ENCODE data around the gene C13orf46. TPM values are rescaled to one million over a fixed set of nuclear protein-coding genes. Genes with fewer than 3 reads are reported as not detected.

The C13orf46 gene
- total and polyA plus RNA-seq, 2 donors (not counting 1 experiment from before 2014, with no cell fraction given) = 0.50 to 0.56 TPM

GRCh38 chr13:113959198-113959597 lies 14.7 kb downstream of the C13orf46 start:
- H3K9me3 ChIP-seq (ENCODE audit: control insufficient read depth, insufficient read depth, low read depth, low read length) = no peaks in the 10 kb centered on the region
- DNase-seq (ENCODE audit: low read depth in 2 of 2) = no peak
- H3K4me1 ChIP-seq (ENCODE audit: control insufficient read depth, extremely low read depth, insufficient read depth, low read length) = no peaks in the 10 kb centered on the region
- no peak overlapping the region for H2AFZ ChIP-seq (ENCODE audit: low read length)
- TF ChIP-seq EZH2 (IDR thresholded peaks at IDR 0.05; ENCODE audit: low read length, missing control alignments) (no peak), CTCF (conservative IDR thresholded peaks at IDR 0.05 in 1 of 2, IDR thresholded peaks at IDR 0.05 in 1 of 2; ENCODE audit: low read depth in 1 of 2, low read length in 2 of 2) (no peak)
- H3K9ac ChIP-seq (ENCODE audit: insufficient read depth, low read length) = no peak overlapping the region
- no peak overlapping the region for H3K27ac ChIP-seq (ENCODE audit: insufficient read depth, low read length)
- no peaks in the 10 kb centered on the region for H3K79me2 ChIP-seq (ENCODE audit: control insufficient read depth, insufficient read depth, low read length)
- H3K27me3 ChIP-seq (ENCODE audit: control insufficient read depth, insufficient read depth, low read length) = no peaks in the 10 kb centered on the region
- no peaks in the 10 kb centered on the region for H4K20me1 ChIP-seq (ENCODE audit: control insufficient read depth, extremely low read depth, insufficient read depth, low read length)
- peaks cover 8% of the 10 kb centered on the region for H3K36me3 ChIP-seq (ENCODE audit: control insufficient read depth, insufficient read depth, low read length)
- no peak overlapping the region for H3K4me3 ChIP-seq (replicated peaks in 1 of 4; ENCODE audit: control extremely low read depth in 1 of 4, insufficient read depth in 1 of 4, low read depth in 3 of 4, low read length in 4 of 4)
- no peak overlapping the region for H3K4me2 ChIP-seq (ENCODE audit: extremely low read depth, insufficient read depth, low read length)

- Histone ChIP-seq H3K9ac (ENCODE audit: insufficient read depth, low read length) (no peak overlapping the region), H3K27ac (ENCODE audit: insufficient read depth, low read length) (no peak overlapping the region), H4K20me1 (ENCODE audit: control insufficient read depth, extremely low read depth, insufficient read depth, low read length) (no peaks in the 10 kb centered on the region), H3K36me3 (ENCODE audit: control insufficient read depth, insufficient read depth, low read length) (peaks cover 8% of the 10 kb centered on the region), H3K27me3 (ENCODE audit: control insufficient read depth, insufficient read depth, low read length) (no peaks in the 10 kb centered on the region), H3K4me3 (replicated peaks in 1 of 4; ENCODE audit: control extremely low read depth in 1 of 4, insufficient read depth in 1 of 4, low read depth in 3 of 4, low read length in 4 of 4) (no peak overlapping the region), H3K4me1 (ENCODE audit: control insufficient read depth, extremely low read depth, insufficient read depth, low read length) (no peaks in the 10 kb centered on the region), H3K9me3 (ENCODE audit: control insufficient read depth, insufficient read depth, low read depth, low read length) (no peaks in the 10 kb centered on the region), H3K4me2 (ENCODE audit: extremely low read depth, insufficient read depth, low read length) (no peak overlapping the region), H3K79me2 (ENCODE audit: control insufficient read depth, insufficient read depth, low read length) (no peaks in the 10 kb centered on the region), H2AFZ (ENCODE audit: low read length) (no peak overlapping the region)
- TF ChIP-seq EZH2 (IDR thresholded peaks at IDR 0.05; ENCODE audit: low read length, missing control alignments) (no peak), CTCF (conservative IDR thresholded peaks at IDR 0.05 in 1 of 2, IDR thresholded peaks at IDR 0.05 in 1 of 2; ENCODE audit: low read depth in 1 of 2, low read length in 2 of 2) (no peak)
- no peak for DNase-seq (ENCODE audit: low read depth in 2 of 2)
Measured at GRCh38 chr13:113958373-113958772, 15.5 kb downstream of the C13orf46 start.

GRCh38 chr13:113956571-113956970 lies 17.3 kb downstream of the C13orf46 start:
- TF ChIP-seq EZH2 (IDR thresholded peaks at IDR 0.05; ENCODE audit: low read length, missing control alignments) (no peak), CTCF (conservative IDR thresholded peaks at IDR 0.05 in 1 of 2, IDR thresholded peaks at IDR 0.05 in 1 of 2; ENCODE audit: low read depth in 1 of 2, low read length in 2 of 2) (no peak)
- Histone ChIP-seq H3K27ac (ENCODE audit: insufficient read depth, low read length) (no peak overlapping the region), H3K36me3 (ENCODE audit: control insufficient read depth, insufficient read depth, low read length) (peaks cover 10% of the 10 kb centered on the region)

More at GRCh38 chr13:113956571-113956970, 17.3 kb downstream of the C13orf46 start:
- no peaks in the 10 kb centered on the region for H3K4me1 ChIP-seq (ENCODE audit: control insufficient read depth, extremely low read depth, insufficient read depth, low read length)
- H3K4me3 ChIP-seq (replicated peaks in 1 of 4; ENCODE audit: control extremely low read depth in 1 of 4, insufficient read depth in 1 of 4, low read depth in 3 of 4, low read length in 4 of 4) = no peak overlapping the region
- H3K79me2 ChIP-seq (ENCODE audit: control insufficient read depth, insufficient read depth, low read length) = no peaks in the 10 kb centered on the region
- no peaks in the 10 kb centered on the region for H3K27me3 ChIP-seq (ENCODE audit: control insufficient read depth, insufficient read depth, low read length)
- no peak overlapping the region for H2AFZ ChIP-seq (ENCODE audit: low read length)
- no peak overlapping the region for H3K9ac ChIP-seq (ENCODE audit: insufficient read depth, low read length)
- H4K20me1 ChIP-seq (ENCODE audit: control insufficient read depth, extremely low read depth, insufficient read depth, low read length) = no peaks in the 10 kb centered on the region
- no peak overlapping the region for H3K4me2 ChIP-seq (ENCODE audit: extremely low read depth, insufficient read depth, low read length)
- DNase-seq (ENCODE audit: low read depth in 2 of 2) = no peak
- H3K9me3 ChIP-seq (ENCODE audit: control insufficient read depth, insufficient read depth, low read depth, low read length) = no peaks in the 10 kb centered on the region

Data from fibroblast of lung (primary cell).